OCI-LY7 (cell line): ENCODE data around the gene TTC9C.
A peak's percentile ranks its signal among the peaks of the same experiment; 100 is the strongest.

Source experiments
- CTCF ChIP-seq: fragments of 200-600 bp; sonication (generic); conservative IDR thresholded peaks from 2 replicates; pipeline ENCODE4 v1.5.1; 2014; ENCODE audit warnings: mild to moderate bottlenecking, antibody characterized with exemption, low read length, moderate library complexity, mixed read lengths
- EZH2phosphoT487 ChIP-seq: fragments of 200-600 bp; sonication (generic); IDR thresholded peaks from 2 replicates; pipeline ENCODE4 v1.6.1; 2018; ENCODE audit warnings: low read depth, borderline replicate concordance, mild to moderate bottlenecking, mixed run types, antibody characterized with exemption, low read length, moderate library complexity, mixed read lengths

GRCh38 chr11:62727165-62727871 is 968 bp upstream of the TTC9C start, which contains the start of gene HNRNPUL2:
- 0 out of 2 replicates have a peak, but pooled peaks have one; percentile 25 for TF ChIP-seq CTCF
- no peak for TF ChIP-seq EZH2phosphoT487
